GM19452 (cell line): ENCODE results near the gene HSPA4L.
A peak's percentile ranks its signal among the peaks of the same experiment; 100 is the strongest.

Source experiments
- ATAC-seq: cut with Tn5 transposase; IDR thresholded peaks from one replicate; pipeline ENCODE4 v1.9.1; 2021; ENCODE audit not compliant: unreplicated experiment

Gene HSPA4L

DNA sequence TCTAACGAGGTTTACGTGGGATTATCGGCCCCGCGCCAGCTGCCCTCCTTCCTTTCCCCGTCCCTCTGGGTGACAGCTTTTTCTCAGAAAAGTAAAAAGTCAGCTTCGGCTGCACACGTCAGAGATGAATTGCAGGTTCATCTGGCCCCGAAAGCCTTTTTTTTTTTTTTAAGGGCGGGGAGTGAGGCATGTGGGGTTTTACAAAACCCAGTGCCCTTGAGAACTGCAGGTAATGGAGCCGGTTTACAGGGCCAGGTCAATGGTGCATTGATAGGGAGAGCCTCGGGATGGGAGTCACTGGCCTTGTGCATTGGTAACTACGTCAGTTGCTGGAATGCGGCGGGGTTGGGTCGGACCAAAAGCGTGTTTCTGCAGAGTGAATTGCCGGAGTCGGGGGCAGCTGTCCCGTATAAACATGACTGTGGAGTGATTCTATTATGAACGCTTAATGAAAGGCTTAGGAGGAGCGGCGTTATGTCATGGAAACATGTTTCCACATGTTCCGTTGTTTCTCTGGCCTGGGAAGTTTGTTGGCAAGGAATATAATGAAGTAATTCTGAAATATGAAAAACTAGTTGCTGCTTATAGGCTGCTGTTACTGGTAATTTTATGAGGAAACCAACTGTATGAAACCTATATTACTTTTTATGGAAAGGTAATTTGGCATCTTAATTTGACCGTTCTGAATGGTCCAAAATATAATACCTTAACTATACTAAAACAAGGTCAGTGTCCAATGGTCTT lies 1.1 kb downstream of the HSPA4L start:
- ATAC-seq = no peak

- ATAC-seq = no peak
Observed at GRCh38 chr4:127783955-127784770, 2.0 kb downstream of the HSPA4L start.

DNA sequence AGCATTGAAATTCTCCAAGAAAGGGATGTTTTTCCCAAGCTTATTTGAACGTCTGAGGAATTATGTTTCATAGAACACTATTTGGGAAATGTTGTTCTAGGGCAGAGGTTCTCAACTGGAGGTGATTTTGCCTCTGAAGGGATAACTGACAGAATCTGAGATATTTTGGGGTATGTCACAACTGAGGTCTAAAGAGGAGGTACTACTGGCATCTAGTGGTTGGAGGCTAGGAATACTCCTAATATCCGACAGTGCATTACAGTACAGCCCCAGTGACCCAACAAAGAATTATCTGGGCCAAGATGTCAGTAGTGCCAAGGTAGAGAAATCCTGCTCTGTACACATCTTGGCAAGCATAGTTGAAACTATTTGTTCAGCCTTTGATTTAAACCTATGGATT lies 6.4 kb downstream of the HSPA4L start:
- ATAC-seq = no peak

GRCh38 chr4:127791391-127791790 lies 9.3 kb downstream of the HSPA4L start:
- no peak for ATAC-seq

GRCh38 chr4:127793528-127793927 lies 11.4 kb downstream of the HSPA4L start:
- no peak for ATAC-seq

GRCh38 chr4:127799711-127800110 lies 17.6 kb downstream of the HSPA4L start:
- ATAC-seq = no peak

- ATAC-seq = no peak
Observed at GRCh38 chr4:127809173-127809800, 27.2 kb downstream of the HSPA4L start.

- no peak for ATAC-seq
Observed at GRCh38 chr4:127810551-127810950, 28.4 kb downstream of the HSPA4L start.

GRCh38 chr4:127822430-127822829 lies 40.3 kb downstream of the HSPA4L start:
- ATAC-seq = no peak

- ATAC-seq = no peak
Observed at GRCh38 chr4:127828121-127828520, 46.0 kb downstream of the HSPA4L start.

GRCh38 chr4:127829014-127829413 lies 46.9 kb downstream of the HSPA4L start:
- ATAC-seq = peak; percentile 88

DNA sequence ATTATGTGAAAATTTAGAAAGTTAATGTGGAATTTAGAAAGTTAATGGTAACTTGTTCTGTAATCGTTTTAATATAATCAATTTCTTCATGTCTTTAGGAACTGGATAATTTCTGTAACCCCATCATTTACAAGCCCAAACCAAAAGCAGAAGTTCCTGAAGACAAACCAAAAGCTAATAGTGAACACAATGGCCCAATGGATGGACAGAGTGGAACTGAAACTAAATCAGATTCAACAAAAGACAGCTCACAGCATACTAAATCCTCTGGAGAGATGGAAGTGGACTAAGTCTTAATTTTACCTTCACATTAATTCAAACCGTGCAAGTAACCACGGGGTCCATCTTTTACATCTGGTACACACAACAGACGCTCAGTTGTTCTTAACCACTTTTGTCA lies 50.5 kb downstream of the HSPA4L start:
- ATAC-seq = peak; percentile 61

DNA sequence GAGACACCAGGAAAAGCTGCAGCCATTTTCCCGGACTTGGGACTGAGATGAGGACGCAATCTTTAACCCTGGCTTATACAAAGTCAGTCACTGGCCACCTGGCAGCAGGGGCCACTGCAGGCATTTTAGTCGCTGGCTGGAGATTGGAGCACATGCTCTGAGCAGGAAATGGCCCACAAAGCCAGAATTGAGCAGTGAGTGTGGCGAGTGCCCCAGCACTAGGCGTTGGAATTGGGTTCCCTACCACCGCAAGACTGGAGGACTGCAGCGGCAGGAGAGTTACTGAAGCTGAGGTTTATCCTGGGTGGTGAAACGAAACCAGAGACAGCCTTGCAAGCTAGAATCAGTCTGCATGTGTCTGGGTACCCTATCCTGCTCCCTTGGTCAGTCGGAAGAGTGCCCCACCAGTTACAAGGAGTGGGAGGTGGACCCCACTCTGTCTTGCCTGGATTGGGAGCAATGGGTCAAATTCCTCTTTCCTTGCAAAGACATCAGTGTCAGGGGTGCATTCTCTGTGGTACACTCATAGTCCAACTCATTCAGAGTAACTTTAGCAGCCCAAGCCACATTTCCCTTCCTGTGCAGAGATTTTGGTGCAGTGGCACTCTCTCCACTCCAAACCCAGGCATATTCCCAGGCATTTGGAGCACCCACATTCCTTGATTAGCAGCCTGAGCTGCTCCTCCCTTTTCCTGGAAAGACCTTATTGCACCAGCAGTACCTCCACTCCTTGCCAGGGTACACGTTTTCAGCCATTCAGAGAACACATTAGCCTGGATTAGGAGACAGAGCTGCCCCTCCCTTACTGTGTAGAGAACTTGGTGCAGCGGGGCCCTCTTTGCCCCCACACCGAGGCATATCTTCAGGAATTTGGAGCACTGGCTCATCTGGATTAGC lies 61.8 kb downstream of the HSPA4L start:
- no peak for ATAC-seq

GRCh38 chr4:127844601-127845116 lies 62.5 kb downstream of the HSPA4L start:
- no peak for ATAC-seq

GRCh38 chr4:127846061-127846460 lies 63.9 kb downstream of the HSPA4L start:
- no peak for ATAC-seq

DNA sequence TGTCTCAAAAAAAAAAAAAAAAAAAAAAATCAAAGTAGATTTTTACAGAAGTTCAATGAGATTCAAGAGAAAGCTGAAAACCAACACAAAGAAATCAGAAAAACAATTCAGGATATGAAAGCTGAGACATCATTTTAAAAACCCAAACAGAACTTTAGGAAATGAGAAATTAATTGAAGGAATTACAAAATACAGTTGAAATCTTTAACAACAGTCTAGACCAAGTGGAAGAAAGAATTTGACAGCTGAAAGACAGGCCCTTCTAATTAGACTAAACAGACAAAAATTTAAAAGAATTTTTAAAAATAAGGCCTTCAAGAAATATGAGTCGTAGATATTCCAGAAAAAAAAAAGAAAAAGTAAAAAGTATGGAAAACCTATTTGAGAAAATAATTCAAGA lies 64.6 kb downstream of the HSPA4L start:
- no peak for ATAC-seq

DNA sequence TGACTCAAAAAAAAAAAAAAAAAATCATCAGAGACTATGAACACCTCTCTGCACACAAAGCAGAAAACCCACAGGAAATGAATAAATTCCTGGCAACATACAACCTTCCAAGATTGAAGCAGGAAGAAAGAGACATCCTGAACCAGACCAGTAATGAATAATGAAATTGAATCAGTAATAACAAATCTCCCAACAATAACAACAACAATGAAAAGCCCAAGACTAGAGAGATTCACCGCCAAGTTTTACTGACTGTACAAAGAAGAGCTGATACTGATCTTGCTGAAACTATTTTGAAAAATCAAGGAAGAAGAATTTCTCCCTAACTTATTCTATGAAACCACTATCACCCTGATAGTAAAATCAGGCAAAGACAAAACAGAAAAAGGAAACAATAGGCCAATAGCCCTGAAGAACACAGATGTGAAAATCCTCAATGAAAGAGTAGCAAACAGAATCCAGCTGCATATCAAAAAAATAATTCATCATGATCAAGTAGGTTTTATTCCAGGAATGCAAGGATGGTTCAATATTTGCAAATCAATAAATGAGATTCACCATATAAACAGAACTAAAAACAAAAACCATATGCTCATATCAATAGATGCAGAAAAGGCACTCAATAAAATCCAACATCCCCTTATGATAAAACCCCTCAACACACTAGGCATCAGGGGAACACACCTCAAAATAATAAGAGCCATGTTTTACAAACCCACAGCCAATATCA lies 67.5 kb downstream of the HSPA4L start:
- ATAC-seq = no peak

DNA sequence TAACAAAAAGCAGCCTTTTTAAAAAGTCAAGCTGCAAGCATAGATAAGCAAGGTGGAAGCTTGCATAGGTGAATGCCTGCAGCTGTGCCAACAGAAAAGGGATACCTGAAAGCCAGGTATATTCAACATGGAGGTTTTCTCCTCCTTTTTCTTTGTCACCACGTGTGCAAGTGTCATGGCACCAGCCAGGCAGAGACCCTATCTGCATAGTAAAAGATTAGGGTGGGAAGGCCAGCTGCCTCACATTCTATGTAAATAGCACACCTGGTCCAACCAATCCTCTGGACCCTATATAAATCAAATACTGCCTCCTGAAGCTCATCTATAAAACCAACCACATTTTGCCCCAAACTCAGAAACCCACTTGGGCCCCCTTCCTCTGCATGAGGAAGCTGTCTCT lies 70.5 kb downstream of the HSPA4L start:
- ATAC-seq = no peak

GRCh38 chr4:127856196-127856812 lies 74.2 kb downstream of the HSPA4L start:
- peak; percentile 10 for ATAC-seq
